Liver (tissue), 9 donors: Measurements from ENCODE around the gene BOLA1. TPM values are rescaled to one million over a fixed set of nuclear protein-coding genes. Genes with fewer than 3 reads are reported as not detected.

Experiments
- DNase-seq: peaks from one replicate; pipeline ENCODE4 v3.0.0-alpha.2; 2017; ENCODE audit warnings: low spot score
- H3K27ac ChIP-seq, 2 donors: one replicate each; pipeline ENCODE4 v1.7.0; 2013; ENCODE audit warnings: inconsistent platforms in 2 of 2, low read length in 2 of 2, control low read depth in 1 of 2, low read depth in 1 of 2, mild to moderate bottlenecking in 1 of 2
- H3K27me3 ChIP-seq, 4 donors: one replicate each; pipeline versions ENCODE4 v1.6.1 to v1.7.0; 2013; ENCODE audit warnings: low read length in 3 of 4, inconsistent platforms in 1 of 4, mild to moderate bottlenecking in 1 of 4, moderate library complexity in 1 of 4; ENCODE audit not compliant: control insufficient read depth in 4 of 4, insufficient read depth in 4 of 4
- H3K36me3 ChIP-seq, 4 donors: one replicate each; pipeline versions ENCODE4 v1.6.1 to v1.7.0; 2013; ENCODE audit warnings: low read length in 3 of 4, mild to moderate bottlenecking in 3 of 4, low read depth in 1 of 4, moderate library complexity in 1 of 4; ENCODE audit not compliant: control insufficient read depth in 4 of 4, insufficient read depth in 3 of 4
- H3K4me1 ChIP-seq, 4 donors: one replicate each; pipeline versions ENCODE4 v1.6.1 to v1.7.0; 2013; ENCODE audit warnings: low read length in 3 of 4, mild to moderate bottlenecking in 3 of 4, moderate library complexity in 1 of 4; ENCODE audit not compliant: control insufficient read depth in 4 of 4, insufficient read depth in 4 of 4
- H3K4me3 ChIP-seq, 3 donors: one replicate each; pipeline versions ENCODE4 v1.6.1 to v1.7.0; 2013; ENCODE audit warnings: low read length in 3 of 3, control low read depth in 1 of 3, low read depth in 1 of 3, mild to moderate bottlenecking in 1 of 3
- H3K9ac ChIP-seq, 2 donors: one replicate each; pipeline ENCODE4 v1.7.0; 2013; ENCODE audit warnings: low read length in 2 of 2, mild to moderate bottlenecking in 2 of 2, moderate library complexity in 2 of 2, control low read depth in 1 of 2, low read depth in 1 of 2
- H3K9me3 ChIP-seq, 4 donors: one replicate each; pipeline versions ENCODE4 v1.6.1 to v1.7.0; 2013; ENCODE audit warnings: low read length in 3 of 4; ENCODE audit not compliant: control insufficient read depth in 4 of 4
- EGR1 ChIP-seq, 2 donors: IDR thresholded peaks; 2 replicates each; pipeline ENCODE4 v1.6.1; 2016 to 2018; ENCODE audit warnings: antibody characterized with exemption in 2 of 2, low read depth in 2 of 2
- FOXA1 ChIP-seq: IDR thresholded peaks from 2 replicates; pipeline ENCODE4 v1.6.1; 2016; ENCODE audit warnings: antibody characterized with exemption
- FOXA2 ChIP-seq: IDR thresholded peaks from 2 replicates; pipeline ENCODE4 v1.6.1; 2016; ENCODE audit warnings: antibody characterized with exemption
- GABPA ChIP-seq, 2 donors: IDR thresholded peaks in 1 of 2; conservative IDR thresholded peaks in 1 of 2; 2 replicates each; pipeline ENCODE4 v1.6.1; 2016; ENCODE audit warnings: antibody characterized with exemption in 2 of 2, mild to moderate bottlenecking in 1 of 2, moderate library complexity in 1 of 2
- HNF4A ChIP-seq, 2 donors: conservative IDR thresholded peaks; 2 replicates each; pipeline ENCODE4 v1.6.1; 2016; ENCODE audit warnings: antibody characterized with exemption in 2 of 2, mild to moderate bottlenecking in 2 of 2
- HNF4G ChIP-seq: IDR thresholded peaks from 2 replicates; pipeline ENCODE4 v1.6.1; 2016; ENCODE audit warnings: antibody characterized with exemption
- JUND ChIP-seq, 2 donors: IDR thresholded peaks; 2 replicates each; pipeline ENCODE4 v1.6.1; 2016; ENCODE audit warnings: antibody characterized with exemption in 2 of 2
- NR2F2 ChIP-seq: IDR thresholded peaks from 2 replicates; pipeline ENCODE4 v1.6.1; 2016; ENCODE audit warnings: antibody characterized with exemption
- RAD21 ChIP-seq, 2 donors: IDR thresholded peaks; 2 replicates each; pipeline ENCODE4 v1.6.1; 2016; ENCODE audit warnings: antibody characterized with exemption in 2 of 2, mild to moderate bottlenecking in 2 of 2
- RXRA ChIP-seq, 2 donors: IDR thresholded peaks; 2 replicates each; pipeline ENCODE4 v1.6.1; 2017 to 2018; ENCODE audit warnings: antibody characterized with exemption in 2 of 2, mild to moderate bottlenecking in 1 of 2
- SP1 ChIP-seq: IDR thresholded peaks from 2 replicates; pipeline ENCODE4 v1.6.1; 2018; ENCODE audit warnings: antibody characterized with exemption, mild to moderate bottlenecking
- TAF1 ChIP-seq: conservative IDR thresholded peaks from 2 replicates; pipeline ENCODE4 v1.6.1; 2016; ENCODE audit warnings: antibody characterized with exemption, mild to moderate bottlenecking
- YY1 ChIP-seq: IDR thresholded peaks from 2 replicates; pipeline ENCODE4 v1.6.1; 2016; ENCODE audit warnings: antibody characterized with exemption, mild to moderate bottlenecking
- WGBS: extraction: QIAGEN DNeasy Blood & Tissue Kit; methylation state at CpG from one replicate; pipeline ENCODE4 v1.1.7; 2013; 5-methylcytosine and 5-hydroxymethylcytosine counted together
- polyA plus RNA-seq, 2 donors: library from polyadenylated mRNA; stranded (reverse) in 1 of 2; unstranded in 1 of 2; fragments of 200-250 nt in 1 of 2; fragments of >200 nt in 1 of 2; fragmentation: Nextera tagmentation in 1 of 2; extraction: Ambion mirVana in 1 of 2; gene quantifications; one replicate each; pipeline versions ENCODE4 v1.2.1 to v1.2.3, GENCODE V29; 2013 to 2015
- total RNA-seq, 2 donors: library from RNA; depleted of rRNA; stranded (reverse); fragments of >200 nt; gene quantifications; one replicate each; pipeline ENCODE4 v1.2.3, GENCODE V29; 2014
- TF ChIP-seq, protein P1 (sequence below): IDR thresholded peaks from 2 replicates; pipeline ENCODE4 v1.6.1; 2016; ENCODE audit warnings: antibody characterized with exemption
- TF ChIP-seq, protein P2 (sequence below): fragments of 150-350 bp; IDR thresholded peaks from 2 replicates; pipeline ENCODE4 v1.5.1; 2017; ENCODE audit warnings: improper control_type of control experiment, low read depth, low read length; ENCODE audit not compliant: missing input control
- TF ChIP-seq, protein P3 (sequence below): IDR thresholded peaks from 2 replicates; pipeline ENCODE4 v1.6.1; 2016; ENCODE audit warnings: antibody characterized with exemption
- TF ChIP-seq, protein P4 (sequence below): IDR thresholded peaks from 2 replicates; pipeline ENCODE4 v1.6.1; 2016; ENCODE audit warnings: antibody characterized with exemption, mild to moderate bottlenecking
- donor health status: healthy.
- donor health status: healthy.
- donor health status: healthy.
- donor health status: healthy.
- donor health status: healthy.

Gene BOLA1
- total and polyA plus RNA-seq, 4 donors: 10.2 to 22.1 (median 11.6) TPM

DNA sequence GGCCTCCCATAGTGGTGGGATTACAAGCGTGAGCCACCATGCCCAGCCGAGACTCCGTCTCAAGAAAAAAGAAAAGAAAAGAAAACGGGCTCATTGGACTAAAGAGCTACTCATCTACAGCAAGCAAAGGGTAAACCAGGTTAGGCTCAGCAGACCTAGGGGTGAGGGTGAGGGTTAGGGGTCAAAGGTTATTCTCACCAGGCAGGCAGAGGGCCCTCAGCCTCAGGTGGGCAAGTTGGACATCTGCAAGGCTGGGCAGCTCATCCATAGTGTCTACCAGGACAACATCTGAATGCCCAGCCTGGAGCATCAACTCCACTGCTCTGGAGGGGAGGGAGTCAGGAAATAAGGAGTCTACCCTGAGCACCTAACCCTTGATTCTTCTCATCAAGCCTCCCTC, 33.8 kb downstream of the BOLA1 start:
- Histone ChIP-seq H3K27me3 (no peaks in the 10 kb centered on the region), H3K27ac (no peak overlapping the region), H3K4me1 (peaks cover 7 to 22% (median 13%) of the 10 kb centered on the region in 4 donors), H3K9me3 (no peaks in the 10 kb centered on the region), H3K36me3 (no peaks in the 10 kb centered on the region), H3K4me3 (no peak overlapping the region), H3K9ac (no peak overlapping the region)
- DNase-seq: no peak
- WGBS: 94% methylated on average over 4 of the region's 4 CpGs
- TF ChIP-seq, protein P1, sequence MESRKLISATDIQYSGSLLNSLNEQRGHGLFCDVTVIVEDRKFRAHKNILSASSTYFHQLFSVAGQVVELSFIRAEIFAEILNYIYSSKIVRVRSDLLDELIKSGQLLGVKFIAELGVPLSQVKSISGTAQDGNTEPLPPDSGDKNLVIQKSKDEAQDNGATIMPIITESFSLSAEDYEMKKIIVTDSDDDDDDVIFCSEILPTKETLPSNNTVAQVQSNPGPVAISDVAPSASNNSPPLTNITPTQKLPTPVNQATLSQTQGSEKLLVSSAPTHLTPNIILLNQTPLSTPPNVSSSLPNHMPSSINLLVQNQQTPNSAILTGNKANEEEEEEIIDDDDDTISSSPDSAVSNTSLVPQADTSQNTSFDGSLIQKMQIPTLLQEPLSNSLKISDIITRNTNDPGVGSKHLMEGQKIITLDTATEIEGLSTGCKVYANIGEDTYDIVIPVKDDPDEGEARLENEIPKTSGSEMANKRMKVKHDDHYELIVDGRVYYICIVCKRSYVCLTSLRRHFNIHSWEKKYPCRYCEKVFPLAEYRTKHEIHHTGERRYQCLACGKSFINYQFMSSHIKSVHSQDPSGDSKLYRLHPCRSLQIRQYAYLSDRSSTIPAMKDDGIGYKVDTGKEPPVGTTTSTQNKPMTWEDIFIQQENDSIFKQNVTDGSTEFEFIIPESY: no peak
- no peak for TF ChIP-seq RXRA (IDR thresholded peaks at IDR 0.05)
- TF ChIP-seq FOXA2: no peak
- no peak for TF ChIP-seq HNF4G
- no peak for TF ChIP-seq JUND (IDR thresholded peaks at IDR 0.05)
- TF ChIP-seq NR2F2: no peak
- TF ChIP-seq SP1: no peak
- TF ChIP-seq TAF1: no peak
- no peak for TF ChIP-seq YY1
- TF ChIP-seq FOXA1: no peak

DNA sequence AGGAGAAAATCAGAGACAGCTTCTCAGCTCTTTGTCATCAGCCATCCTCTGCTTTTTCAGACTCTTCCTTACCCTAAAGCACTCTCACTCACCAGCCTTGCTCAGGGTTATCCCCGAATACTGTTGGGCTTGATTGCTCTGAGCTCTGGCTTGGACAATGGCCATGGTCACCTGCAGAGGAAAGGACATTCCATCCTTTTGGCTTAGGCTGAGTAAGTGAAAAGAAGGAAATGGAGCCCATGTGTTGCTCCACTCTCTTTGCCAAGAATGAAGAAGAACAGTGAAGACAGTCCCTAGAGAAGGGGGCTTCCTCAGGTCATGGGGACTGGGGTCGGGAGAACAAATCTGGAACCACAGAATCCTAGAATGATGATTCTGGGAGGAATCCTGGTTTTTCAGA, 35.0 kb downstream of the BOLA1 start:
- 84% methylated on average over 2 of the region's 2 CpGs for WGBS
- peaks cover 9 to 22% (median 10%) of the 10 kb centered on the region in 4 donors for H3K4me1 ChIP-seq
- H3K9me3 ChIP-seq: no peaks in the 10 kb centered on the region
- H3K36me3 ChIP-seq: no peaks in the 10 kb centered on the region
- H3K9ac ChIP-seq: no peak overlapping the region
- TF ChIP-seq EGR1 (IDR thresholded peaks at IDR 0.05; ENCODE audit: low read depth in 2 of 2): no peak
- no peak for TF ChIP-seq HNF4G
- no peak for TF ChIP-seq SP1
- no peak for TF ChIP-seq GABPA (IDR thresholded peaks at IDR 0.05 in 1 of 2, conservative IDR thresholded peaks at IDR 0.05 in 1 of 2)
- no peak for TF ChIP-seq YY1
- TF ChIP-seq, protein P2, sequence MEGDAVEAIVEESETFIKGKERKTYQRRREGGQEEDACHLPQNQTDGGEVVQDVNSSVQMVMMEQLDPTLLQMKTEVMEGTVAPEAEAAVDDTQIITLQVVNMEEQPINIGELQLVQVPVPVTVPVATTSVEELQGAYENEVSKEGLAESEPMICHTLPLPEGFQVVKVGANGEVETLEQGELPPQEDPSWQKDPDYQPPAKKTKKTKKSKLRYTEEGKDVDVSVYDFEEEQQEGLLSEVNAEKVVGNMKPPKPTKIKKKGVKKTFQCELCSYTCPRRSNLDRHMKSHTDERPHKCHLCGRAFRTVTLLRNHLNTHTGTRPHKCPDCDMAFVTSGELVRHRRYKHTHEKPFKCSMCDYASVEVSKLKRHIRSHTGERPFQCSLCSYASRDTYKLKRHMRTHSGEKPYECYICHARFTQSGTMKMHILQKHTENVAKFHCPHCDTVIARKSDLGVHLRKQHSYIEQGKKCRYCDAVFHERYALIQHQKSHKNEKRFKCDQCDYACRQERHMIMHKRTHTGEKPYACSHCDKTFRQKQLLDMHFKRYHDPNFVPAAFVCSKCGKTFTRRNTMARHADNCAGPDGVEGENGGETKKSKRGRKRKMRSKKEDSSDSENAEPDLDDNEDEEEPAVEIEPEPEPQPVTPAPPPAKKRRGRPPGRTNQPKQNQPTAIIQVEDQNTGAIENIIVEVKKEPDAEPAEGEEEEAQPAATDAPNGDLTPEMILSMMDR: no peak
- TF ChIP-seq JUND (IDR thresholded peaks at IDR 0.05): no peak
- no peak for TF ChIP-seq FOXA2
- TF ChIP-seq TAF1: no peak
- TF ChIP-seq RAD21 (IDR thresholded peaks at IDR 0.05): no peak
- TF ChIP-seq, protein P3, sequence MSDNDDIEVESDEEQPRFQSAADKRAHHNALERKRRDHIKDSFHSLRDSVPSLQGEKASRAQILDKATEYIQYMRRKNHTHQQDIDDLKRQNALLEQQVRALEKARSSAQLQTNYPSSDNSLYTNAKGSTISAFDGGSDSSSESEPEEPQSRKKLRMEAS: no peak
- no peak for TF ChIP-seq NR2F2
- no peak for TF ChIP-seq HNF4A (conservative IDR thresholded peaks at IDR 0.05)
- TF ChIP-seq, protein P4, sequence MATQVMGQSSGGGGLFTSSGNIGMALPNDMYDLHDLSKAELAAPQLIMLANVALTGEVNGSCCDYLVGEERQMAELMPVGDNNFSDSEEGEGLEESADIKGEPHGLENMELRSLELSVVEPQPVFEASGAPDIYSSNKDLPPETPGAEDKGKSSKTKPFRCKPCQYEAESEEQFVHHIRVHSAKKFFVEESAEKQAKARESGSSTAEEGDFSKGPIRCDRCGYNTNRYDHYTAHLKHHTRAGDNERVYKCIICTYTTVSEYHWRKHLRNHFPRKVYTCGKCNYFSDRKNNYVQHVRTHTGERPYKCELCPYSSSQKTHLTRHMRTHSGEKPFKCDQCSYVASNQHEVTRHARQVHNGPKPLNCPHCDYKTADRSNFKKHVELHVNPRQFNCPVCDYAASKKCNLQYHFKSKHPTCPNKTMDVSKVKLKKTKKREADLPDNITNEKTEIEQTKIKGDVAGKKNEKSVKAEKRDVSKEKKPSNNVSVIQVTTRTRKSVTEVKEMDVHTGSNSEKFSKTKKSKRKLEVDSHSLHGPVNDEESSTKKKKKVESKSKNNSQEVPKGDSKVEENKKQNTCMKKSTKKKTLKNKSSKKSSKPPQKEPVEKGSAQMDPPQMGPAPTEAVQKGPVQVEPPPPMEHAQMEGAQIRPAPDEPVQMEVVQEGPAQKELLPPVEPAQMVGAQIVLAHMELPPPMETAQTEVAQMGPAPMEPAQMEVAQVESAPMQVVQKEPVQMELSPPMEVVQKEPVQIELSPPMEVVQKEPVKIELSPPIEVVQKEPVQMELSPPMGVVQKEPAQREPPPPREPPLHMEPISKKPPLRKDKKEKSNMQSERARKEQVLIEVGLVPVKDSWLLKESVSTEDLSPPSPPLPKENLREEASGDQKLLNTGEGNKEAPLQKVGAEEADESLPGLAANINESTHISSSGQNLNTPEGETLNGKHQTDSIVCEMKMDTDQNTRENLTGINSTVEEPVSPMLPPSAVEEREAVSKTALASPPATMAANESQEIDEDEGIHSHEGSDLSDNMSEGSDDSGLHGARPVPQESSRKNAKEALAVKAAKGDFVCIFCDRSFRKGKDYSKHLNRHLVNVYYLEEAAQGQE: no peak
- no peak for TF ChIP-seq FOXA1
- TF ChIP-seq, protein P1: no peak
- H3K27me3 ChIP-seq: no peaks in the 10 kb centered on the region
- H3K4me3 ChIP-seq: no peak overlapping the region
- DNase-seq: no peak
- no peak overlapping the region for H3K27ac ChIP-seq
